ENCODE data around the gene IL3. TPM values are rescaled to one million over a fixed set of nuclear protein-coding genes. Genes with fewer than 3 reads are reported as not detected.

Gene IL3
- total and polyA plus RNA-seq, 2 of the 4 experiments (the other 2 are of a cell fraction): not detected

GRCh38 chr5:132066871-132067270 lies 6.4 kb downstream of the IL3 start:
- CTCF ChIA-PET: interaction anchor here (0.6 kb wide), 1 partner anchor 303 kb away, joined by 3 read pairs; no protein-coding TSS in a partner anchor
- Histone ChIP-seq H3K23ac (ENCODE audit: low read depth, low read length) (no peak overlapping the region), H3K27ac (ENCODE audit: insufficient read depth, low read length) (no peak overlapping the region), H3K79me1 (ENCODE audit: low read depth in 1 of 2, low read length in 2 of 2) (no peaks in the 10 kb centered on the region), H4K20me1 (ENCODE audit: insufficient read depth, low read length) (no peaks in the 10 kb centered on the region), H3K9me1 (ENCODE audit: insufficient read depth, low read length) (peaks cover 6% of the 10 kb centered on the region; the same call in 1 of the 2 replicates), H3K4ac (ENCODE audit: low read depth, low read length) (peak overlapping the region; percentile 24; the same call in 1 of the 2 replicates), H3K56ac (ENCODE audit: extremely low read depth, insufficient read depth, low read length) (no peak overlapping the region), H4K91ac (ENCODE audit: insufficient read depth, low read depth, low read length) (peak overlapping the region; percentile 0; the same call in 1 of the 2 replicates), H3K9ac (ENCODE audit: low read depth, low read length) (no peak overlapping the region), H3K14ac (replicated peaks; ENCODE audit: low read depth, low read length) (no peak overlapping the region), H3K18ac (ENCODE audit: low read depth, low read length) (no peak overlapping the region), H2BK15ac (ENCODE audit: low read depth, low read length) (peak overlapping the region; percentile 10; the same call in 1 of the 3 replicates), H3K27me3 (ENCODE audit: control insufficient read depth, insufficient read depth, low read length) (no peaks in the 10 kb centered on the region), H4K5ac (ENCODE audit: low read depth, low read length) (no peak overlapping the region), H2AK9ac (replicated peaks; ENCODE audit: low read depth, low read length, poor library complexity) (peak overlapping the region; percentile 45), H3K36me3 (ENCODE audit: control insufficient read depth, insufficient read depth, low read length) (no peaks in the 10 kb centered on the region), H2BK20ac (ENCODE audit: low read depth, low read length) (no peak overlapping the region; the same call in 1 of the 2 replicates), H4K8ac (ENCODE audit: low read depth in 2 of 2, low read length in 2 of 2) (no peak overlapping the region), H2BK120ac (ENCODE audit: low read depth, low read length) (no peak overlapping the region), H3K4me1 (ENCODE audit: control insufficient read depth, insufficient read depth, low read length) (peaks cover 5% of the 10 kb centered on the region), H2AFZ (replicated peaks; ENCODE audit: low read length, poor library complexity) (no peak overlapping the region), H2AK5ac (ENCODE audit: low read depth, low read length) (0 out of 2 replicates have a peak overlapping the region, but pooled peaks have one; percentile 60), H2BK5ac (ENCODE audit: low read depth, low read length, poor library complexity, severe bottlenecking) (no peak overlapping the region), H3K4me2 (ENCODE audit: low read depth, low read length) (no peak overlapping the region), H3K4me3 (ENCODE audit: insufficient read depth, low read depth, low read length) (no peak overlapping the region), H3K9me3 (ENCODE audit: control insufficient read depth, insufficient read depth, low read length) (no peaks in the 10 kb centered on the region)
- in situ Hi-C loops (cut with MboI; ENCODE audit: low sequenced_read_pairs): loop anchor here (5.0 to 10.0 kb wide), 2 partner anchors 115 to 298 kb away; partner anchors contain the start of gene SLC22A5
- dilution Hi-C loops (cut with HindIII; ENCODE audit: low sequenced_read_pairs, unreplicated experiment): no loop called here
- ATAC-seq (ENCODE audit: low read depth) (no peak), DNase-seq (no peak)
- TF ChIP-seq RAD21 (IDR thresholded peaks at IDR 0.05; ENCODE audit: low read length) (no peak), RCOR1 (IDR thresholded peaks at IDR 0.05; ENCODE audit: insufficient replicate concordance, low read length) (no peak), POLR2A (IDR thresholded peaks at IDR 0.05; ENCODE audit: low read depth, low read length) (no peak), BHLHE40 (IDR thresholded peaks at IDR 0.05; ENCODE audit: low read depth, low read length) (no peak), MAZ (IDR thresholded peaks at IDR 0.05; ENCODE audit: borderline replicate concordance, low read depth, low read length) (no peak), RFX5 (IDR thresholded peaks at IDR 0.05; ENCODE audit: low read depth, low read length) (no peak), MXI1 (IDR thresholded peaks at IDR 0.05; ENCODE audit: borderline replicate concordance, low read depth, low read length) (no peak), FOS (IDR thresholded peaks at IDR 0.05; ENCODE audit: low read depth, low read length) (no peak), NFE2L2 (IDR thresholded peaks at IDR 0.05; ENCODE audit: low read depth, low read length) (no peak), CHD1 (IDR thresholded peaks at IDR 0.05; ENCODE audit: low read depth, low read length) (no peak), MAFK (IDR thresholded peaks at IDR 0.05; ENCODE audit: low read depth, low read length) (no peak), CTCF (conservative IDR thresholded peaks at IDR 0.05; ENCODE audit: low read depth, low read length) (no peak)
- TF ChIP-seq, protein P1, sequence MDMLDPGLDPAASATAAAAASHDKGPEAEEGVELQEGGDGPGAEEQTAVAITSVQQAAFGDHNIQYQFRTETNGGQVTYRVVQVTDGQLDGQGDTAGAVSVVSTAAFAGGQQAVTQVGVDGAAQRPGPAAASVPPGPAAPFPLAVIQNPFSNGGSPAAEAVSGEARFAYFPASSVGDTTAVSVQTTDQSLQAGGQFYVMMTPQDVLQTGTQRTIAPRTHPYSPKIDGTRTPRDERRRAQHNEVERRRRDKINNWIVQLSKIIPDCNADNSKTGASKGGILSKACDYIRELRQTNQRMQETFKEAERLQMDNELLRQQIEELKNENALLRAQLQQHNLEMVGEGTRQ (IDR thresholded peaks at IDR 0.05; ENCODE audit: low read depth, low read length): no peak
- intact Hi-C loops (cut with micrococcal nuclease): loop anchor here (5.0 to 10.0 kb wide), 2 partner anchors 315 to 428 kb away; partner anchors contain the start of gene IRF1
- no CpG with 5 or more reads among the region's 4 CpGs for WGBS, 2 experiments (ENCODE audit: extremely low coverage in 2 of 2, insufficient read length in 1 of 2)
- no TSS peak for BruUV-seq (replicated peaks)
- POLR2A ChIA-PET (ENCODE audit: unreplicated experiment): no interaction called here
